SK-N-SH treated with all-trans-retinoic acid at 6 μM for 48 hours (cell line): Measurements from ENCODE around the gene DNAJC15.

Experiments
- ATAC-seq: fragments of 200-7000 bp; cut with Tn5 transposase; 3 replicates; pipeline ENCODE4 v1.9.1; 2020; ENCODE audit warnings: mild to moderate bottlenecking, moderate library complexity
- ARNTL ChIP-seq: fragments of 450-650 bp; formaldehyde crosslinking; IDR thresholded peaks from 2 replicates; pipeline ENCODE4 v1.5.0; 2020; ENCODE audit warnings: low read depth, mild to moderate bottlenecking, moderate library complexity, borderline replicate concordance
- BACH2 ChIP-seq: fragments of 250-450 bp; sonication (Bioruptor Pico); IDR thresholded peaks from 2 replicates; pipeline ENCODE4 v1.9.0; 2021; ENCODE audit warnings: mild to moderate bottlenecking, borderline replicate concordance
- CSDC2 ChIP-seq: fragments of 250-450 bp; sonication (Bioruptor Pico); IDR thresholded peaks from 2 replicates; pipeline ENCODE4 v1.5.0; 2020; ENCODE audit warnings: mild to moderate bottlenecking, moderate library complexity
- ESRRG ChIP-seq: fragments of 250-450 bp; sonication (Bioruptor Pico); IDR thresholded peaks from 2 replicates; pipeline ENCODE4 v1.6.1; 2021; ENCODE audit warnings: mild to moderate bottlenecking
- GLIS3 ChIP-seq: fragments of 250-450 bp; sonication (Bioruptor Pico); IDR thresholded peaks from 2 replicates; pipeline ENCODE4 v1.5.0; 2020; ENCODE audit warnings: mild to moderate bottlenecking, moderate library complexity
- ISL1 ChIP-seq: fragments of 250-450 bp; sonication (Bioruptor Pico); IDR thresholded peaks from 2 replicates; pipeline ENCODE4 v2.1.2; 2022; ENCODE audit warnings: mild to moderate bottlenecking, moderate library complexity
- PPARA ChIP-seq: fragments of 250-450 bp; sonication (Bioruptor Pico); IDR thresholded peaks from 2 replicates; pipeline ENCODE4 v1.5.0; 2020; ENCODE audit warnings: mild to moderate bottlenecking, borderline replicate concordance
- RARB ChIP-seq: fragments of 250-450 bp; sonication (Bioruptor Pico); IDR thresholded peaks from 2 replicates; pipeline ENCODE4 v1.8.0; 2021; ENCODE audit warnings: mild to moderate bottlenecking, moderate library complexity
- SNAI2 ChIP-seq: fragments of 250-450 bp; sonication (Bioruptor Pico); IDR thresholded peaks from 2 replicates; pipeline ENCODE4 v1.5.0; 2020; ENCODE audit warnings: mild to moderate bottlenecking, moderate library complexity
- TCF4 ChIP-seq: fragments of 250-450 bp; sonication (Bioruptor Pico); IDR thresholded peaks from 2 replicates; pipeline ENCODE4 v1.8.0; 2021; ENCODE audit warnings: mild to moderate bottlenecking, moderate library complexity, borderline replicate concordance
- TOX ChIP-seq: fragments of 250-450 bp; sonication (Bioruptor Pico); IDR thresholded peaks from 2 replicates; pipeline ENCODE4 v1.8.0; 2021; ENCODE audit warnings: mild to moderate bottlenecking, moderate library complexity, borderline replicate concordance
- ZC3H10 ChIP-seq: fragments of 250-450 bp; sonication (Bioruptor Pico); IDR thresholded peaks from 2 replicates; pipeline ENCODE4 v1.5.1; 2021; ENCODE audit warnings: mild to moderate bottlenecking, moderate library complexity
- ZFP3 ChIP-seq: fragments of 250-450 bp; sonication (Bioruptor Pico); IDR thresholded peaks from 2 replicates; pipeline ENCODE4 v1.5.0; 2020; ENCODE audit warnings: mild to moderate bottlenecking, moderate library complexity
- ZFP30 ChIP-seq: fragments of 450-650 bp; formaldehyde crosslinking; IDR thresholded peaks from 2 replicates; pipeline ENCODE4 v1.5.0; 2022; ENCODE audit warnings: mild to moderate bottlenecking, moderate library complexity
- ZNF565 ChIP-seq: fragments of 450-650 bp; formaldehyde crosslinking; conservative IDR thresholded peaks from 2 replicates; pipeline ENCODE4 v1.5.0; 2020; ENCODE audit warnings: low read depth, mild to moderate bottlenecking, moderate library complexity
- ZNF70 ChIP-seq: fragments of 450-650 bp; formaldehyde crosslinking; IDR thresholded peaks from 2 replicates; pipeline ENCODE4 v1.5.0; 2020; ENCODE audit warnings: mild to moderate bottlenecking, moderate library complexity
- ZNF8 ChIP-seq: fragments of 450-650 bp; formaldehyde crosslinking; IDR thresholded peaks from 2 replicates; pipeline ENCODE4 v1.5.0; 2020; ENCODE audit warnings: mild to moderate bottlenecking, moderate library complexity
- TF ChIP-seq, protein P1 (sequence below): fragments of 250-450 bp; sonication (Bioruptor Pico); IDR thresholded peaks from 2 replicates; pipeline ENCODE4 v1.5.1; 2021; ENCODE audit warnings: mild to moderate bottlenecking, moderate library complexity
- TF ChIP-seq, protein P2 (sequence below): fragments of 250-450 bp; sonication (Bioruptor Pico); IDR thresholded peaks from 2 replicates; pipeline ENCODE4 v1.5.1; 2020; ENCODE audit warnings: low read depth, mild to moderate bottlenecking, moderate library complexity
- TF ChIP-seq, protein P3 (sequence below): fragments of 250-450 bp; sonication (Bioruptor Pico); IDR thresholded peaks from 2 replicates; pipeline ENCODE4 v1.5.0; 2020; ENCODE audit warnings: mild to moderate bottlenecking, moderate library complexity
- TF ChIP-seq, protein P4 (sequence below): fragments of 250-450 bp; sonication (Bioruptor Pico); IDR thresholded peaks from 2 replicates; pipeline ENCODE4 v1.8.0; 2021; ENCODE audit warnings: low read depth, mild to moderate bottlenecking, moderate library complexity, borderline replicate concordance

DNAJC15 gene

DNA sequence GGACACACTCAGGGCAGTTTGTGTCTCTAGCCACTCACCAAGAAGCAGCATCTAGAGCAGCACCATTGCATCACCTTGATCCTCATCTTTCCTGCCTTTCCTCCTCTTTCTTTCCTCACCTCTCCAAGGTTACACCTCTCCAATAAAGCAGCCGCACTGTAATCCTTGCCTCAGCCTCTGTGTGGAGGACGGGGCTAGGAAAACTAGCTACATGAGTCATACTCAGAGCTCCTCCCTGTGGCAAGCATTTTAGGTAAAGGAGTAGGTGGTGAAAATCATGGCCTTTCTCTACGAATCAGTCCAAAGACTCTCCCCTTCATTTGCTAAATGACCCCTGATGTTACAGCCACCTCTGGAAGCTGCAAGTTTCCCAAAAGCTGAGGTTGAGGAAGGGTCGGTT, 108.9 kb downstream of the DNAJC15 start:
- TF ChIP-seq ARNTL (no peak), ZNF8 (CRISPR knock-in tag) (no peak), ZNF565 (no peak), TCF4 (CRISPR knock-in tag) (no peak)
- TF ChIP-seq, protein P1, sequence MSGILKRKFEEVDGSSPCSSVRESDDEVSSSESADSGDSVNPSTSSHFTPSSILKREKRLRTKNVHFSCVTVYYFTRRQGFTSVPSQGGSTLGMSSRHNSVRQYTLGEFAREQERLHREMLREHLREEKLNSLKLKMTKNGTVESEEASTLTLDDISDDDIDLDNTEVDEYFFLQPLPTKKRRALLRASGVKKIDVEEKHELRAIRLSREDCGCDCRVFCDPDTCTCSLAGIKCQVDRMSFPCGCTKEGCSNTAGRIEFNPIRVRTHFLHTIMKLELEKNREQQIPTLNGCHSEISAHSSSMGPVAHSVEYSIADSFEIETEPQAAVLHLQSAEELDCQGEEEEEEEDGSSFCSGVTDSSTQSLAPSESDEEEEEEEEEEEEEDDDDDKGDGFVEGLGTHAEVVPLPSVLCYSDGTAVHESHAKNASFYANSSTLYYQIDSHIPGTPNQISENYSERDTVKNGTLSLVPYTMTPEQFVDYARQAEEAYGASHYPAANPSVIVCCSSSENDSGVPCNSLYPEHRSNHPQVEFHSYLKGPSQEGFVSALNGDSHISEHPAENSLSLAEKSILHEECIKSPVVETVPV (CRISPR knock-in tag) = no peak
- ATAC-seq = peak; percentile 86

DNA sequence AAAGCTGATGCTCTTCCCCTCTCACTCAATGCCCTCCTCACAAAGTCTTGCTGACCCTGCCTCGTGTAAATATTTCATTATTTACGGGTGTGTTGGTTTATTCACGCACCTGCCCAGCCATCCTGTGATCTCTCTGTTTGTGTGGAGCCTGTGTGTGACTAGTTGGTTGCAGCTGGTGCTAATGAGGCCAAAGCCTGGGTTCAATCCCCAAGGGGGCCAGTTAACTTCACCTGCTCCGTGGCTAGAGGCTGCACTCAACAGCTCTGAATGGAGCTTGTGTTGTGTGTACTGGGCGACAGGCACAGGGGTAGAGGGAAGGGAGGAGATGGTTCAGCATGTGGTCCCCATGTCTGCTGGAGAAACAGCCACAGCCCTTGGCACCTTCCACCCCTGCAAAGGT, 109.5 kb downstream of the DNAJC15 start:
- TF ChIP-seq TCF4 (CRISPR knock-in tag) = no peak
- TF ChIP-seq ESRRG = no peak
- TF ChIP-seq GLIS3 (CRISPR knock-in tag) = no peak
- TF ChIP-seq RARB (CRISPR knock-in tag) = no peak
- no peak for TF ChIP-seq PPARA (CRISPR knock-in tag)
- TF ChIP-seq ZNF70 = no peak
- TF ChIP-seq, protein P2, sequence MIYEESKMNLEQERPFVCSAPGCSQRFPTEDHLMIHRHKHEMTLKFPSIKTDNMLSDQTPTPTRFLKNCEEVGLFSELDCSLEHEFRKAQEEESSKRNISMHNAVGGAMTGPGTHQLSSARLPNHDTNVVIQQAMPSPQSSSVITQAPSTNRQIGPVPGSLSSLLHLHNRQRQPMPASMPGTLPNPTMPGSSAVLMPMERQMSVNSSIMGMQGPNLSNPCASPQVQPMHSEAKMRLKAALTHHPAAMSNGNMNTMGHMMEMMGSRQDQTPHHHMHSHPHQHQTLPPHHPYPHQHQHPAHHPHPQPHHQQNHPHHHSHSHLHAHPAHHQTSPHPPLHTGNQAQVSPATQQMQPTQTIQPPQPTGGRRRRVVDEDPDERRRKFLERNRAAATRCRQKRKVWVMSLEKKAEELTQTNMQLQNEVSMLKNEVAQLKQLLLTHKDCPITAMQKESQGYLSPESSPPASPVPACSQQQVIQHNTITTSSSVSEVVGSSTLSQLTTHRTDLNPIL (CRISPR knock-in tag) = no peak
- no peak for TF ChIP-seq SNAI2 (CRISPR knock-in tag)
- no peak for TF ChIP-seq ZC3H10
- TF ChIP-seq, protein P3, sequence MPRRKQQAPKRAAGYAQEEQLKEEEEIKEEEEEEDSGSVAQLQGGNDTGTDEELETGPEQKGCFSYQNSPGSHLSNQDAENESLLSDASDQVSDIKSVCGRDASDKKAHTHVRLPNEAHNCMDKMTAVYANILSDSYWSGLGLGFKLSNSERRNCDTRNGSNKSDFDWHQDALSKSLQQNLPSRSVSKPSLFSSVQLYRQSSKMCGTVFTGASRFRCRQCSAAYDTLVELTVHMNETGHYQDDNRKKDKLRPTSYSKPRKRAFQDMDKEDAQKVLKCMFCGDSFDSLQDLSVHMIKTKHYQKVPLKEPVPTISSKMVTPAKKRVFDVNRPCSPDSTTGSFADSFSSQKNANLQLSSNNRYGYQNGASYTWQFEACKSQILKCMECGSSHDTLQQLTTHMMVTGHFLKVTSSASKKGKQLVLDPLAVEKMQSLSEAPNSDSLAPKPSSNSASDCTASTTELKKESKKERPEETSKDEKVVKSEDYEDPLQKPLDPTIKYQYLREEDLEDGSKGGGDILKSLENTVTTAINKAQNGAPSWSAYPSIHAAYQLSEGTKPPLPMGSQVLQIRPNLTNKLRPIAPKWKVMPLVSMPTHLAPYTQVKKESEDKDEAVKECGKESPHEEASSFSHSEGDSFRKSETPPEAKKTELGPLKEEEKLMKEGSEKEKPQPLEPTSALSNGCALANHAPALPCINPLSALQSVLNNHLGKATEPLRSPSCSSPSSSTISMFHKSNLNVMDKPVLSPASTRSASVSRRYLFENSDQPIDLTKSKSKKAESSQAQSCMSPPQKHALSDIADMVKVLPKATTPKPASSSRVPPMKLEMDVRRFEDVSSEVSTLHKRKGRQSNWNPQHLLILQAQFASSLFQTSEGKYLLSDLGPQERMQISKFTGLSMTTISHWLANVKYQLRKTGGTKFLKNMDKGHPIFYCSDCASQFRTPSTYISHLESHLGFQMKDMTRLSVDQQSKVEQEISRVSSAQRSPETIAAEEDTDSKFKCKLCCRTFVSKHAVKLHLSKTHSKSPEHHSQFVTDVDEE (CRISPR knock-in tag) = no peak
- TF ChIP-seq, protein P1 (CRISPR knock-in tag) = no peak
- TF ChIP-seq ZNF8 (CRISPR knock-in tag) = no peak
- TF ChIP-seq, protein P4, sequence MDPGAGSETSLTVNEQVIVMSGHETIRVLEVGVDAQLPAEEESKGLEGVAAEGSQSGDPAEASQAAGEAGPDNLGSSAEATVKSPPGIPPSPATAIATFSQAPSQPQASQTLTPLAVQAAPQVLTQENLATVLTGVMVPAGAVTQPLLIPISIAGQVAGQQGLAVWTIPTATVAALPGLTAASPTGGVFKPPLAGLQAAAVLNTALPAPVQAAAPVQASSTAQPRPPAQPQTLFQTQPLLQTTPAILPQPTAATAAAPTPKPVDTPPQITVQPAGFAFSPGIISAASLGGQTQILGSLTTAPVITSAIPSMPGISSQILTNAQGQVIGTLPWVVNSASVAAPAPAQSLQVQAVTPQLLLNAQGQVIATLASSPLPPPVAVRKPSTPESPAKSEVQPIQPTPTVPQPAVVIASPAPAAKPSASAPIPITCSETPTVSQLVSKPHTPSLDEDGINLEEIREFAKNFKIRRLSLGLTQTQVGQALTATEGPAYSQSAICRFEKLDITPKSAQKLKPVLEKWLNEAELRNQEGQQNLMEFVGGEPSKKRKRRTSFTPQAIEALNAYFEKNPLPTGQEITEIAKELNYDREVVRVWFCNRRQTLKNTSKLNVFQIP (CRISPR knock-in tag) = no peak
- no peak for TF ChIP-seq TOX (CRISPR knock-in tag)
- no peak for ATAC-seq

DNA sequence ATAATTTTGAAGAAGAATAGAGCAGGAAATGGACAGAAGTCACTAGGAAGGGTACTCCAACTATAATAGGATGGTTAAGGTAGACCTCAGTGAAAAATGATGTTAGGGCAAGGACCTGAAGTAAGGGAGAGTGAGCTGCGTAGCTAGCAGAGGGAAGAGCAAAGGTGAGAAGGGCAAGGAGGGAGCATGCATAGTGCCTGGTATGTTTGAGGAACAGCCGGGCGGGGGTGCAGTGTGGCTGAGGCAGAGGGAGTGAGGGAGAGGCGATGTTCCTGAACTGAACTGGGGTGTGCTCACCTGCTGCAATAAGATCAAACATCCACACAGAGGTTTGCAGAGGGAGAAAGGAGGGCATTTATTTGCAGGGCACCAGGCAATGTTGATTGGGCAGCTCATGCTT, 110.4 kb downstream of the DNAJC15 start:
- ATAC-seq = no peak
- TF ChIP-seq, protein P2 (CRISPR knock-in tag) = no peak
- TF ChIP-seq PPARA (CRISPR knock-in tag) = no peak
- TF ChIP-seq ESRRG = no peak
- TF ChIP-seq TCF4 (CRISPR knock-in tag) = no peak
- TF ChIP-seq ZFP30 (CRISPR knock-in tag) = no peak
- TF ChIP-seq ARNTL = no peak
- TF ChIP-seq ZFP3 (CRISPR knock-in tag) = no peak
- TF ChIP-seq CSDC2 = no peak
- no peak for TF ChIP-seq ZC3H10
- no peak for TF ChIP-seq ISL1 (CRISPR knock-in tag)
- no peak for TF ChIP-seq SNAI2 (CRISPR knock-in tag)
- TF ChIP-seq ZNF70 = no peak
- TF ChIP-seq GLIS3 (CRISPR knock-in tag) = no peak
- no peak for TF ChIP-seq BACH2 (CRISPR knock-in tag)
- no peak for TF ChIP-seq ZNF565
- no peak for TF ChIP-seq TOX (CRISPR knock-in tag)
